T follicular helper cell (primary cell): ENCODE measurements around the gene ASB1.
"Not testable (repeated sequence)": the region's sequence is repeated elsewhere in the genome, so short reads cannot be mapped to it uniquely, and the experiment has no call there.

Source experiments
- DNase-seq: peaks from one replicate; pipeline ENCODE4 v3.0.0-alpha.2; 2020; ENCODE audit warnings: low read depth

ASB1 gene

GRCh38 chr2:238442257-238442656 is 15.5 kb downstream of the ASB1 start:
- not testable (repeated sequence) for DNase-seq

DNA sequence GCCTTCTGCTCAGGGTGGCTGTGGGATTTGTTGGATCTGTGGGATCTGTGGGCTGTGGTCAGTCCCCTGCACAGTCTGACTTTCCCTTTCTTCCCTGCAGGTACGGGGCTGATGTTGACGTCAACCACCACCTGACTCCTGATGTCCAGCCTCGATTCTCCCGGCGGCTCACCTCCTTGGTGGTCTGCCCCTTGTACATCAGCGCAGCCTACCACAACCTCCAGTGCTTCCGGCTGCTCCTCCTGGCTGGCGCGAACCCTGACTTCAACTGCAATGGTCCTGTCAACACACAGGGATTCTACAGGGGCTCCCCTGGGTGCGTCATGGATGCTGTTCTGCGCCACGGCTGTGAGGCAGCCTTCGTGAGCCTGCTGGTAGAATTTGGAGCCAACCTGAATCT is 17.5 kb downstream of the ASB1 start:
- DNase-seq, result no peak

DNA sequence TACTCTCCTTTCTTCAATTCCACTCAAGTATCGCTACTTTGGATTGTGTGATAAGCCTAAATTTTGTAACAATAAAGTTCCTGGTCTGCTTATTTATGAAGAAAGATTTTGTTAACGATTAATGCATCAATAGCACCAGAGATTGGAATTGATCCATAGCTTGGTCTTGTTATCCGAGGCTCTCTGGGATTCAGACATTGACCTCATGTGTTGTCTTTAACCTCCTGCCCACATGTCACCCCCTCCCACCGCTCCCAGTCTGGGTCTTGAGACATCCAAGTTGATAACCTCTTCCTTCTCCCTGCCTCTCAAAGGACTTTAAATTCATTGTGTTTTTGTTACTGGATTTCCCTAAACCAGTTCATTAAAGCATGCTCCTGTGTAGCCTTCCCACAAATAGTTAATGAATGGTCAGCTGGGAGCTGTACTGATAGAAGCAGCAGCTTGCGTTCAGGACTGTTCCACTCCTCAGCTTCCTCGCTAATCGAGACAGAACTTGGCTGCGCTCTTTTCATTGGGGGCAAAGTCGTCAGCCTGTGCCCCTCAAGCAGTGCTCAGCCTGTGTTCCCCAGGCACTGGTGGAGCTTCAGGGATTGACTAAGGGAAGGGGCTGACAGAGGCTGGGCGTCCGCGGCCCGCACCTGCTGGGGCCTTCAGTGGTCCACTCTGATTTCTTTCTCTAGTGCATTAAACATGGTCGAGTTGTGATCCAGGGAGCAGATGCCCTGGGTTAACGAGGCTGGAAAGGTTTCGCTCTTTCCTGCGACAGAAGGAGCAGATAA is 18.9 kb downstream of the ASB1 start:
- no peak for DNase-seq

GRCh38 chr2:238446371-238446770 is 19.6 kb downstream of the ASB1 start:
- DNase-seq, result no peak

- no peak for DNase-seq
These were observed 21.6 kb downstream of the ASB1 start for GRCh38 chr2:238448031-238448955.

GRCh38 chr2:238449241-238449640 is 22.5 kb downstream of the ASB1 start:
- no peak for DNase-seq

DNA sequence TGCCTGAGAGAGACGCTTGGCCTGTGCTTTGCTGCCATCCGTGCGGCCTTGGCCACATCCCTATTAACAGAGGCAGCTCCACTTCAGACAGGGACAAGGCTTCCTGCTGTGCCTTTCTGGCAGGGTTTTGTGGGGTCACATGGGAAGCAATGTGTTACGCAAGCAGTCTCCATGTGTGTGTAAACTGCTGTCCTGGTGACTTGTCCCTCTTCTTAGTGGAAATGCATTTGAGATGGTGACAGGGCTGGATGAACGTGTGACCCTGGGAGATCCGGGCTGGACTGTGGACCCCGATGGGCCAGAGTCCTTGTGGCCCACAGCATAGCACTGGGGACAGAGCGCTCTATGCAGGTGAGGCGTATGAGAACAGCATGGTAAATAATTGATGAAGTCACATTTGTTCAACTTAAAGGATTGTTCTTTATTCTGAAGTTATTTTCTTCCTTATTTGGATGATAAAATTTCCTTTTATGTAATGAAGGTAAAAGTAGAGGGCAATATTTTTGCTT is 23.2 kb downstream of the ASB1 start:
- no peak for DNase-seq

DNA sequence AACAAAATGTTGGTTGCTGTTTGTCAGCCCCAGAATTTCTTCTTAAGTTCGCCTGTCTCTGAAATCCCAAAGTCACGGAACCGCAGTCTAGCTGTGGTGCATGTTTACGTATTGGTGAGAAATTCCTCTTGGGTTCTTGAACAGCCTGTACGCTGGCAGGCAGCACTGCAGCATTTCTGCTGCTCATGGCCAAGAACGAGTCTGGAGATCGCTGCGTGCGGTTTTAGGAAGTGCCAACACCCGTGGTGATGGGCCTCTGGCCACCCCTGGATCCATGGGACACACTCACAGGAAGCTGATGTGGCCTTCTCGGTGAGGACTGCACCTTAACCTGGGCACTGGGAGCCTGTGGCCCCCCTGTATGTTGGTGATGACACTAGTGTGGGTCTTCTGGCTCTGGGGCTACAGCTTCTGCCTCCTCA is 23.7 kb downstream of the ASB1 start:
- DNase-seq, result no peak

GRCh38 chr2:238453842-238454241 is 27.1 kb downstream of the ASB1 start:
- no peak for DNase-seq

GRCh38 chr2:238456449-238456848 is 29.7 kb downstream of the ASB1 start:
- DNase-seq, result no peak

DNA sequence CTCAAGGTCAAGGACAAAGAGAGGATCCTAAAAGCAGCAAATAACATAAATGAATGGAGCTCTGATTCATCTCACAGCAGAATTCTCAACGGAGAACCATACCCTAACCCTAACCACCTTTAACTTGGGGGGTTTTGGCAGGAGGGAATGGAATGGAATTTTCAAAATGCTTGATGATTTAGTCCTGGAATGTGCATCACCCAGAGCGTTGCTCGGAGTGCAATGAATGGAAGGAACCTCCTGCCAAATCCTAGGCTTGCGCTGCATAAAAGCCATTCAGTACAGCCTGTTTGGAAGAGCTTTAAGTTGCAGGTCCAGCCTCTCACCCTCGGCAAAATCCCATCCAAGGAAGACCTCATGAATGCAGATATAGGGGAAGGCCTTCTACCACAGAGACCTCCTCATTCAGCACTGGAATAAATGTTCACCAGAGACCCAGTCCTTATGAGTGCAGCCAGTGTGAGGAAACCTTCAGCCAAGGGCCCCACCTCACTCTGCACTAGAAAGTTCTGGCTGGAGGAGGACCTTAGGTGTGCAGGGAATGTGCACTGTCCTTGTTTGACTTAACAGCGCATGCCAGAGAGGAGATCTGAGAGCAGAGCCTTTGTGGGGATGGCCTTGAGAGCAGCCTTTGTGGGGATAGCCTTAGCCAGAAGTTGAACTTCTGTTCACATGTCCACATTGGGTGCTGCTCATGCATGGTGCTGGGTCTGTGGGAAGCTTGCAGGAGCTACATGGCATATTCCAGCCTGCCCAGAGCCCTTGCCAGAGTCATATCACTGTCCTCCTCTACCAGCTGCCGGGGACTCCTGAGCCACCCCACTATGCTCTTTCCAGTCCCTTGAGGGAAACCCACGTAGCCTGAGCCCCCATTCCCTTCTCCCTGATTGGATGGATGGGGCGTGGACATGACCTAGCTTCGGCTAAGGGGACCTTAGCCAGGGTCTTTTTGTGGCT is 30.5 kb downstream of the ASB1 start:
- no peak for DNase-seq

DNA sequence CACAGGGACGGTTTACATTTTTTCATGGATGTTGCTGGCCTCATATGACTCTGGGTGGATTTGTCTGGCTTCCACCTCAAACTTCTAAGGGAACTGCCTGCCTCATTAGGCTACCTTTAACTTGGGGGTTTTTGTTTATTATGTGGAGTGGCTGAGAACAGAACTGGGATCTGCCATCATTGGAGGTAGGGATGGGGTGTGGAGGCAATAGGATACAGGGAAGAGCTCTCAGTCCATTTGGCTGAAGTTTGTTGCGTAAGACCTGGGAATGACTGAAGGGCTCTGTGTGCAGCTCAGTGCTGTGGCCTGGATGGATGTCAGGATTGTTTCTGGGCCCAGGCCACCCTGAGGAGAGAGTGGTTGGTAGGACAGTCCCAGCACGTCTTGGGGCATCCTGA is 31.2 kb downstream of the ASB1 start:
- DNase-seq, result no peak

GRCh38 chr2:238458651-238459050 is 31.9 kb downstream of the ASB1 start:
- DNase-seq, result no peak

GRCh38 chr2:238459081-238459629 is 32.4 kb downstream of the ASB1 start:
- no peak for DNase-seq

- no peak for DNase-seq
These were observed 34.3 kb downstream of the ASB1 start for GRCh38 chr2:238461051-238461450.

- no peak for DNase-seq
These were observed 34.8 kb downstream of the ASB1 start for GRCh38 chr2:238461491-238461890.

DNA sequence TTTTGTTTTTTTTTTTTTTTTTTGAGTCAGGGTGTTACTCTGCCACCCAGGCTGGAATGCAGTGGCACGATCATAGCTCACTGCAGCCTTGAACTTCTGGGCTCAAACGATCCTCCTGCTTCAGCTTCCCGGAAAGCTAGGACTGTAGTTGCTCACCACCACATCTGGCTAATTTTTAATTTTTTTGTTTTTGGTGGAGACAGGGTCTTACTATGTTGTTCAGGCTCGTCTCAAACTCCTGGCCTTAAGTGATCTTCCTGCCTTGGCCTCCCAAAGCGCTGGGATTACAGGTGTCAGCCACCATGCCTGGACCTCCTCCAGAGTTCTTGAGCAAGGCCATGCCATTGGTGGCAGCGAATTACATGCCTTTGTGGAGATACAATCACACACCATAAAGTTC is 35.2 kb downstream of the ASB1 start:
- no peak for DNase-seq

GRCh38 chr2:238462782-238463396 is 36.2 kb downstream of the ASB1 start:
- no peak for DNase-seq

GRCh38 chr2:238464389-238464788 is 37.7 kb downstream of the ASB1 start:
- DNase-seq, result no peak

GRCh38 chr2:238465487-238466242 is 38.9 kb downstream of the ASB1 start:
- no peak for DNase-seq
